GM12878 (cell line): ENCODE results near the gene NEMF. TPM values are rescaled to one million over a fixed set of nuclear protein-coding genes. Genes with fewer than 3 reads are reported as not detected.
A peak's percentile ranks its signal among the peaks of the same experiment; 100 is the strongest.
"Not testable (repeated sequence)": the region's sequence is repeated elsewhere in the genome, so short reads cannot be mapped to it uniquely, and the experiment has no call there.

Experiments
- ATAC-seq: fragments of 200-7000 bp; cut with Tn5 transposase; 3 replicates; pipeline ENCODE4 v1.9.1; 2020; ENCODE audit warnings: mild to moderate bottlenecking, moderate library complexity
- BruUV-seq: library from RNA; stranded (reverse); fragments of 400-500 nt; replicated peaks from 2 replicates; lab custom pipeline; 2021; lab: Mats Ljungman, UMichigan
- CTCF ChIA-PET: fragments of 300-600 bp; sonication (Branson Sonifier 250); formaldehyde crosslinking; extraction: SDS; loops from one replicate; lab custom pipeline; 2021; ENCODE audit warnings: inconsistent platforms; lab: Yijun Ruan, JAX
- POLR2A ChIA-PET: fragments of 350-600 bp; formaldehyde crosslinking; extraction: SDS; loops from one replicate; lab custom pipeline; 2021; ENCODE audit warnings: inconsistent platforms; lab: Charles Lee
- RAD21 ChIA-PET: fragments of 300-600 bp; sonication (Branson Sonifier 250); formaldehyde crosslinking; loops from one replicate; lab custom pipeline; 2023; ENCODE audit warnings: antibody characterized with exemption; ENCODE audit not compliant: unreplicated experiment; lab: Charles Lee
- SMC1A ChIA-PET: fragments of 300-600 bp; sonication (Branson Sonifier 250); formaldehyde crosslinking; loops from one replicate; lab custom pipeline; 2023; ENCODE audit not compliant: unreplicated experiment, uncharacterized antibody; lab: Charles Lee
- DNase-seq: peaks from one replicate; pipeline ENCODE4 v3.0.0-alpha.2; 2011; ENCODE audit warnings: low read depth, low spot score
- FAIRE-seq: peaks from 3 replicates; lab custom pipeline; 2011; peaks lifted over from hg19 to GRCh38; lab: Jason Lieb, UNC
- H2AFZ ChIP-seq: 2 replicates; pipeline ENCODE4 v1.6.0; 2011; ENCODE audit warnings: low read depth, low read length, control low read depth; ENCODE audit not compliant: control insufficient read depth
- H3K27ac ChIP-seq: 2 replicates; pipeline ENCODE4 v1.5.1; 2011; ENCODE audit warnings: control low read depth; ENCODE audit not compliant: control insufficient read depth, insufficient read depth
- H3K27me3 ChIP-seq, 2 experiments: replicated peaks in 1 of 2; 2 replicates each; pipeline versions ENCODE4 v1.6.0 to v1.6.1; 2011; ENCODE audit warnings: low read length in 1 of 2; ENCODE audit not compliant: control insufficient read depth in 2 of 2, insufficient read depth in 2 of 2
- H3K36me3 ChIP-seq, 2 experiments: 2 replicates each; pipeline ENCODE4 v1.5.1; 2011; ENCODE audit warnings: low read length in 1 of 2; ENCODE audit not compliant: control insufficient read depth in 2 of 2, insufficient read depth in 2 of 2
- H3K4me1 ChIP-seq: 2 replicates; pipeline ENCODE4 v1.6.1; 2011; ENCODE audit warnings: mild to moderate bottlenecking, low read length, moderate library complexity, mixed read lengths; ENCODE audit not compliant: control insufficient read depth, insufficient read depth
- H3K4me2 ChIP-seq: 2 replicates; pipeline ENCODE4 v1.6.0; 2011; ENCODE audit warnings: control low read depth; ENCODE audit not compliant: control insufficient read depth, insufficient read depth
- H3K4me3 ChIP-seq: fragments of 200-600 bp; sonication (generic); 2 replicates; pipeline ENCODE4 v1.5.1; 2016
- H3K79me2 ChIP-seq: 2 replicates; pipeline ENCODE4 v1.6.0; 2011; ENCODE audit warnings: low read length; ENCODE audit not compliant: control insufficient read depth, insufficient read depth
- H3K9ac ChIP-seq: 2 replicates; pipeline ENCODE4 v1.8.0; 2011; ENCODE audit warnings: low read length, control low read depth, mixed read lengths; ENCODE audit not compliant: control insufficient read depth, insufficient read depth
- H3K9me3 ChIP-seq: replicated peaks from 3 replicates; pipeline ENCODE4 v1.5.1; 2011; ENCODE audit warnings: mild to moderate bottlenecking, low read length; ENCODE audit not compliant: control insufficient read depth, insufficient read depth
- H4K20me1 ChIP-seq: 2 replicates; pipeline ENCODE4 v1.6.0; 2011; ENCODE audit not compliant: control insufficient read depth, insufficient read depth
- ATF7 ChIP-seq: fragments of 450-650 bp; IDR thresholded peaks from 2 replicates; pipeline ENCODE4 v1.6.1; 2016; ENCODE audit warnings: low read depth, mild to moderate bottlenecking
- HDAC2 ChIP-seq: fragments of 200-600 bp; sonication (generic); IDR thresholded peaks from 2 replicates; pipeline ENCODE4 v1.6.1; 2017
- HDAC6 ChIP-seq: fragments of 200-600 bp; sonication (generic); IDR thresholded peaks from one replicate; pipeline ENCODE4 v1.8.0; 2017; ENCODE audit warnings: antibody characterized with exemption; ENCODE audit not compliant: unreplicated experiment
- HDGF ChIP-seq: fragments of 450-650 bp; IDR thresholded peaks from 2 replicates; pipeline ENCODE4 v1.6.1; 2016; ENCODE audit warnings: antibody characterized with exemption
- JUND ChIP-seq: IDR thresholded peaks from 2 replicates; pipeline ENCODE4 v1.6.1; 2012; ENCODE audit warnings: low read depth, mild to moderate bottlenecking, low read length, improper control_type of control experiment, moderate library complexity
- MTA2 ChIP-seq: fragments of 450-650 bp; IDR thresholded peaks from 2 replicates; pipeline ENCODE4 v1.6.1; 2016; ENCODE audit warnings: low read depth, mild to moderate bottlenecking, moderate library complexity
- NR2C2 ChIP-seq: IDR thresholded peaks from 2 replicates; pipeline ENCODE4 v1.6.1; 2011; ENCODE audit warnings: borderline replicate concordance, low read depth; ENCODE audit not compliant: control insufficient read depth, insufficient read length
- POLR2AphosphoS5 ChIP-seq: IDR thresholded peaks from 2 replicates; pipeline ENCODE4 v1.6.1; 2011; ENCODE audit warnings: mild to moderate bottlenecking, low read length, inconsistent platforms
- SMAD1 ChIP-seq: fragments of 450-650 bp; IDR thresholded peaks from 2 replicates; pipeline ENCODE4 v1.6.1; 2018; ENCODE audit warnings: mild to moderate bottlenecking, low read depth; ENCODE audit not compliant: partially characterized antibody
- SMC3 ChIP-seq: IDR thresholded peaks from 2 replicates; pipeline ENCODE4 v1.6.1; 2011; ENCODE audit warnings: low read length, improper control_type of control experiment, borderline replicate concordance
- SREBF2 ChIP-seq: IDR thresholded peaks from 2 replicates; pipeline ENCODE4 v1.6.1; 2012; ENCODE audit warnings: mild to moderate bottlenecking, low read length
- STAT3 ChIP-seq: IDR thresholded peaks from 2 replicates; pipeline ENCODE4 v1.6.1; 2011; ENCODE audit warnings: low read depth, low read length, improper control_type of control experiment
- TCF7 ChIP-seq: IDR thresholded peaks from 2 replicates; pipeline ENCODE4 v1.6.1; 2014; ENCODE audit warnings: antibody characterized with exemption, borderline replicate concordance
- ZNF207 ChIP-seq: fragments of 450-650 bp; IDR thresholded peaks from 2 replicates; pipeline ENCODE4 v1.6.1; 2014; ENCODE audit warnings: antibody characterized with exemption, mild to moderate bottlenecking, borderline replicate concordance
- WGBS: methylation state at CpG from one replicate; pipeline ENCODE4 v1.1.6; 2016; ENCODE audit warnings: low lambda C conversion rate; ENCODE audit not compliant: insufficient replicate concordance, insufficient coverage; ENCODE audit errors: missing lambda C conversion rate; 5-methylcytosine and 5-hydroxymethylcytosine counted together
- in situ Hi-C: fragments of 300-500 bp; cut with MboI; formaldehyde crosslinking; loops from 9 replicates; pipeline ENCODE4 v1.14.3; 2018; ENCODE audit warnings: mixed read lengths
- intact Hi-C: fragments of 100-400 bp; cut with micrococcal nuclease; formaldehyde crosslinking; loops from one replicate; pipeline ENCODE4 v1.14.2; 2022; ENCODE audit not compliant: unreplicated experiment
- polyA plus RNA-seq, 11 experiments: library from polyadenylated mRNA; depleted of rRNA in 4 of 11; unstranded in 6 of 11; stranded (reverse) in 5 of 11; fragments of >200 nt; fragmentation: Nextera tagmentation in 4 of 11; fragmentation: Illumina TruSeq in 1 of 11; extraction: Ambion mirVana in 4 of 11; extraction: Trizol in 1 of 11; gene quantifications; 1 replicate in 1 of 11; 2 replicates in 10 of 11; pipeline versions ENCODE4 v1.2.1 to v1.2.3, GENCODE V29; 2011 to 2016; ENCODE audit warnings: inconsistent platforms in 2 of 11, missing spikeins in 2 of 11, low read depth in 1 of 11
- total RNA-seq, 4 experiments: library from RNA; depleted of rRNA in 3 of 4; stranded (reverse); fragments of >200 nt in 3 of 4; fragmentation: Illumina TruSeq in 1 of 4; extraction: Trizol in 1 of 4; gene quantifications; 2 replicates each; pipeline versions ENCODE4 v1.2.1 to v1.2.3, GENCODE V29; 2013 to 2021

NEMF gene
- total and polyA plus RNA-seq, 10 of the 15 experiments (the other 5 are each of a cell fraction or from before 2014, with no cell fraction given), result 31.5 to 80.1 (median 61.1) TPM

DNA sequence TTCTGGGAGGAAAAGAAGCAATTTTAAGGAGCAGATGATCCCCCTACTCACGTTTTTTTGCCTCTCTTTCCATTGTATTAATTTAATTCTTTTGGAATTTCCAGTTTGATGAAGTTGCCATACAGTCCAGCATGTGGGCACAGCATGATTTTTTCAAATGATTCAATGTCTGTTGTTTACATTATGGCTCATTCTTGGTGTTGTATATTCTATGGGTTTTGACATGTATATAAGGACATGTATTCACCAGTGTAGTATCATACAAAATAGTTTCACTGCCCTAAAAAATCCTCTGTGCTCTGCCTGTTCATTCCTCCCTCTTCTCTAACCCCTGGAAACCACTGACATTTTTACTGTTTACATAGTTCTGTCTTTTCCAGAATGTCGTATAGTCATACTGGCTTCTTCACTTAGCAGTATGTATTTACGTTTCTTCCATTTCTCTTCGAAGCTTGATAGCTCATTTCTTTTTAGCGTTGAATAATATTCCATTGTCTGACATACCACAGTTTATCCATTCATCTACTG is 98.0 kb downstream of the NEMF start (continued):
- TF ChIP-seq JUND (no peak), HDAC6 (no peak), POLR2AphosphoS5 (no peak), SMAD1 (no peak)

GRCh38 chr14:49746476-49746875 is 106.1 kb downstream of the NEMF start:
- BruUV-seq, RAD21 ChIA-PET, SMC1A ChIA-PET: not testable (repeated sequence)

DNA sequence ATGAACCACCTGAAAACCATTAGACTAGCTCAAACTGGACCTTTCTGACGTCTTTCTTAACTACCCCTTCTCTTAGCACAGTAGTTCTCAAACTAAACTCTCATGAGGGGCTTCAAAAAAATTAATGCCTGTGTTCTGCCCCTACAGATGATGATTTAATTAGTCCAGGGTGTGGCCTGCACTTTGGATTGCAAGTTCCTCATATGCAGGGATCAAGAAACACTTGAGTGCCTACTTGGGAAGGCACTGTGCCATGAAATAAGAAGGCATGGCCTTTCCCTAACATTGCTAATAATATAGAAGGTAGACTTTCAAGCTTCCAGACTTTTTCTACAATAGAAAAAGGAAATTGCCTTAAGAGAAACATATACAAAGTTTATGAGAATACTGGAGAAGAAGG is 107.4 kb downstream of the NEMF start:
- Histone ChIP-seq H4K20me1 (no peaks in the 10 kb centered on the region), H3K9ac (no peak overlapping the region), H3K9me3 (no peaks in the 10 kb centered on the region), H3K79me2 (no peaks in the 10 kb centered on the region), H3K4me3 (no peak overlapping the region), H3K27ac (no peak overlapping the region), H2AFZ (no peak overlapping the region), H3K27me3 (no peaks in the 10 kb centered on the region), H3K4me2 (no peak overlapping the region), H3K4me1 (no peaks in the 10 kb centered on the region), H3K36me3 (no peaks in the 10 kb centered on the region)
- no peak for DNase-seq
- ChIA-PET CTCF (interaction anchor here (0.5 to 1.0 kb wide), 3 partner anchors 10 to 394 kb away, joined by 3 to 4 read pairs (median 3); no protein-coding TSS in a partner anchor), SMC1A (interaction anchor here (1.3 kb wide), 1 partner anchor 9 kb away, joined by 4 read pairs; no protein-coding TSS in a partner anchor), RAD21 (no interaction called here), POLR2A (no interaction called here)
- no TSS peak for BruUV-seq
- TF ChIP-seq SREBF2 (no peak), ZNF207 (no peak), SMC3 (no peak), STAT3 (no peak), HDAC2 (no peak), HDGF (no peak), MTA2 (no peak), TCF7 (no peak), SMAD1 (no peak), NR2C2 (no peak)
- no peak for FAIRE-seq
- WGBS, result 6% methylated on average over 1 of the region's 1 CpG
- intact Hi-C loops (no loop called here), in situ Hi-C loops (no loop called here)
- no peak for ATAC-seq

More at GRCh38 chr14:49746476-49746875, 106.1 kb downstream of the NEMF start:
- in situ Hi-C loops, H3K9ac ChIP-seq, H3K4me2 ChIP-seq, H3K4me3 ChIP-seq, DNase-seq, H2AFZ ChIP-seq, H3K4me1 ChIP-seq, H4K20me1 ChIP-seq, H3K27ac ChIP-seq, H3K79me2 ChIP-seq, H3K9me3 ChIP-seq, FAIRE-seq, H3K36me3 ChIP-seq, ATAC-seq, POLR2A ChIA-PET, intact Hi-C loops, CTCF ChIA-PET, H3K27me3 ChIP-seq: not testable (repeated sequence)
- 0 out of 2 replicates have a peak, but pooled peaks have one; percentile 18 for TF ChIP-seq ATF7
